ENCODE data around the gene ERBB4. TPM values are rescaled to one million over a fixed set of nuclear protein-coding genes. Genes with fewer than 3 reads are reported as not detected.

Gene ERBB4
- total RNA-seq, 1 experiment from 2014 or later = 0.04 TPM

DNA sequence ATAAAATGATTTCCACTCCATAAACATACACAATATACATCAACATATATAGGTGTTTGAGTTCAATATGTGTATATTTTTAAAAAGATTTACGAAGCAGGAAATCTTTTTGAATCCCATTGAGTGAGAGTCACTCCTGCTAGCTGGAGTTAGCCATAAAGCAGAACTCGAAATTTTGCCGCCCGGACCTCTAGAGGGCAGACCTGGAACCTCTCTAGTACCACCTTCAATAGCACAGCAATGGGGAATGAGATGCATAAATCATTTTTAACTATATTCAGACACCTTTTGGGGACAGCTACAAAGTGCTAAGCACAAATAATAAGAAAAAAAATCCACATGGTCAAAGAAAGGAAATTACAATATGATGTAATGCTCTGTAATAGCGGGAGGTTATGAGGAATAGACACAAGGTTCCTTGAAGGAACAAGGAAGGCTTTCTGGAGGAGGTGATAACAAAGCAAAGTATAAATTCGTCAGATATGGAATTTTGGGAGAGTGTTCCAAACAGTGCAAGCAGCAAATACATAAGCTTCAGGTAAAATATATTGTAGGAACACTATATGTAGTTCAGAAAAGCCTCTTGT, 533.4 kb downstream of the ERBB4 start:
- H3K4me3 Mint-ChIP-seq = no peak overlapping the region
- TF ChIP-seq, protein P1, sequence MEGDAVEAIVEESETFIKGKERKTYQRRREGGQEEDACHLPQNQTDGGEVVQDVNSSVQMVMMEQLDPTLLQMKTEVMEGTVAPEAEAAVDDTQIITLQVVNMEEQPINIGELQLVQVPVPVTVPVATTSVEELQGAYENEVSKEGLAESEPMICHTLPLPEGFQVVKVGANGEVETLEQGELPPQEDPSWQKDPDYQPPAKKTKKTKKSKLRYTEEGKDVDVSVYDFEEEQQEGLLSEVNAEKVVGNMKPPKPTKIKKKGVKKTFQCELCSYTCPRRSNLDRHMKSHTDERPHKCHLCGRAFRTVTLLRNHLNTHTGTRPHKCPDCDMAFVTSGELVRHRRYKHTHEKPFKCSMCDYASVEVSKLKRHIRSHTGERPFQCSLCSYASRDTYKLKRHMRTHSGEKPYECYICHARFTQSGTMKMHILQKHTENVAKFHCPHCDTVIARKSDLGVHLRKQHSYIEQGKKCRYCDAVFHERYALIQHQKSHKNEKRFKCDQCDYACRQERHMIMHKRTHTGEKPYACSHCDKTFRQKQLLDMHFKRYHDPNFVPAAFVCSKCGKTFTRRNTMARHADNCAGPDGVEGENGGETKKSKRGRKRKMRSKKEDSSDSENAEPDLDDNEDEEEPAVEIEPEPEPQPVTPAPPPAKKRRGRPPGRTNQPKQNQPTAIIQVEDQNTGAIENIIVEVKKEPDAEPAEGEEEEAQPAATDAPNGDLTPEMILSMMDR (conservative IDR thresholded peaks at IDR 0.05) = peak; percentile 74

More for the DNA sequence above, 533.4 kb downstream of the ERBB4 start:
- no peak overlapping the region for H3K14ac ChIP-seq (ENCODE audit: insufficient read depth, low read length)
- Mint-ChIP-seq H3K4me1 (no peaks in the 10 kb centered on the region), H3K36me3 (ENCODE audit: insufficient read depth in 1 of 3, low read depth in 3 of 3) (no peaks in the 10 kb centered on the region), H3K27me3 (ENCODE audit: low read depth) (no peaks in the 10 kb centered on the region), H3K27ac (no peak overlapping the region), H3K9me3 (no peaks in the 10 kb centered on the region)
- no peak overlapping the region for H2BK5ac ChIP-seq (ENCODE audit: insufficient read length, low read length)
- no peaks in the 10 kb centered on the region for H3K79me2 ChIP-seq (ENCODE audit: insufficient read depth, low read length)
- no peak overlapping the region for H3T11ph ChIP-seq (ENCODE audit: low read length)
- H3K4me2 ChIP-seq (ENCODE audit: insufficient read depth, insufficient read length, low read length) = no peak overlapping the region
- H3K27ac ChIP-seq (ENCODE audit: insufficient read length, low read depth, low read length) = no peak overlapping the region
- H2BK20ac ChIP-seq (ENCODE audit: low read depth, low read length, poor library complexity, severe bottlenecking) = no peak overlapping the region
- no peak overlapping the region for H4K8ac ChIP-seq (replicated peaks; ENCODE audit: insufficient read length, low read depth, low read length)
- no peak overlapping the region for H4K91ac ChIP-seq (ENCODE audit: insufficient read length, low read depth, low read length)
- H2AFZ ChIP-seq (ENCODE audit: low read length) = no peak overlapping the region
- no peaks in the 10 kb centered on the region for H3K79me1 ChIP-seq (ENCODE audit: insufficient read depth, low read depth, low read length, poor library complexity, severe bottlenecking)
- no peaks in the 10 kb centered on the region for H3K4me1 ChIP-seq (ENCODE audit: insufficient read depth, low read length)
- no peak overlapping the region for H3K18ac ChIP-seq (ENCODE audit: insufficient read length, low read depth, low read length)
- no peak overlapping the region for H2BK120ac ChIP-seq (ENCODE audit: low read depth, low read length, poor library complexity, severe bottlenecking)
- no peaks in the 10 kb centered on the region for H3K27me3 ChIP-seq (ENCODE audit: insufficient read depth, low read length)
- no peaks in the 10 kb centered on the region for H4K20me1 ChIP-seq (ENCODE audit: control insufficient read depth, insufficient read depth, insufficient read length)
- peak; percentile 39 for DNase-seq
- H2AK5ac ChIP-seq (ENCODE audit: insufficient read length, low read length) = no peak overlapping the region
- no peak overlapping the region for H2BK12ac ChIP-seq (ENCODE audit: insufficient read length, low read depth, low read length)
- H3K4ac ChIP-seq (ENCODE audit: low read depth, low read length) = no peak overlapping the region
- no peaks in the 10 kb centered on the region for H3K23me2 ChIP-seq (ENCODE audit: insufficient read length, low read depth, low read length, poor library complexity, severe bottlenecking)
- H3K56ac ChIP-seq (ENCODE audit: insufficient read length, low read depth, low read length) = no peak overlapping the region
- H3K9me3 ChIP-seq (ENCODE audit: control insufficient read depth, low read depth, low read length) = no peaks in the 10 kb centered on the region
- no CpG with 5 or more reads among the region's 6 CpGs for WGBS (ENCODE audit: extremely low coverage, insufficient read length, low lambda C conversion rate)
- H3K23ac ChIP-seq (ENCODE audit: insufficient read length, low read depth, low read length) = no peak overlapping the region
- H2BK15ac ChIP-seq (ENCODE audit: low read depth, low read length) = no peak overlapping the region
- no peak overlapping the region for H4K5ac ChIP-seq (ENCODE audit: insufficient read length, low read depth, low read length)
- H3K9ac ChIP-seq (ENCODE audit: extremely low read depth, insufficient read length, low read length) = no peak overlapping the region

Measured in H9 (cell line).